GM19463 (cell line): ENCODE data around the gene NEDD4L.
A peak's percentile ranks its signal among the peaks of the same experiment; 100 is the strongest.

Experiments used
- ATAC-seq: cut with Tn5 transposase; IDR thresholded peaks from one replicate; pipeline ENCODE4 v1.9.1; 2021; ENCODE audit warnings: mild to moderate bottlenecking, moderate library complexity; ENCODE audit not compliant: unreplicated experiment

The NEDD4L gene

GRCh38 chr18:58308463-58308862, 264.4 kb downstream of the NEDD4L start:
- no peak for ATAC-seq

- no peak for ATAC-seq
These were observed 265.1 kb downstream of the NEDD4L start for GRCh38 chr18:58309099-58309498.

GRCh38 chr18:58309610-58310239, 265.7 kb downstream of the NEDD4L start:
- ATAC-seq = no peak

GRCh38 chr18:58310517-58310916, 266.5 kb downstream of the NEDD4L start:
- ATAC-seq = peak; percentile 59

- no peak for ATAC-seq
These were observed 267.4 kb downstream of the NEDD4L start for GRCh38 chr18:58311390-58311789.

- ATAC-seq = no peak
These were observed 269.5 kb downstream of the NEDD4L start for GRCh38 chr18:58313491-58314032.

GRCh38 chr18:58314284-58314683, 270.3 kb downstream of the NEDD4L start:
- no peak for ATAC-seq

GRCh38 chr18:58315041-58315440, 271.0 kb downstream of the NEDD4L start:
- ATAC-seq = no peak

GRCh38 chr18:58315739-58316215, 271.8 kb downstream of the NEDD4L start:
- ATAC-seq = no peak

- ATAC-seq = peak; percentile 72
These were observed 272.6 kb downstream of the NEDD4L start for GRCh38 chr18:58316396-58317342.

GRCh38 chr18:58319719-58320118, 275.7 kb downstream of the NEDD4L start:
- ATAC-seq = no peak

GRCh38 chr18:58320907-58321561, 277.0 kb downstream of the NEDD4L start:
- ATAC-seq = no peak

GRCh38 chr18:58321986-58322385, 278.0 kb downstream of the NEDD4L start:
- no peak for ATAC-seq

- ATAC-seq = no peak
These were observed 278.4 kb downstream of the NEDD4L start for GRCh38 chr18:58322464-58322863.

- no peak for ATAC-seq
These were observed 280.1 kb downstream of the NEDD4L start for GRCh38 chr18:58323866-58324762.

GRCh38 chr18:58324824-58325480, 280.9 kb downstream of the NEDD4L start:
- no peak for ATAC-seq

GRCh38 chr18:58325494-58325893, 281.5 kb downstream of the NEDD4L start:
- ATAC-seq = no peak

GRCh38 chr18:58334061-58334460, 290.0 kb downstream of the NEDD4L start:
- ATAC-seq = no peak

GRCh38 chr18:58335223-58335622, 291.2 kb downstream of the NEDD4L start:
- ATAC-seq = no peak

- no peak for ATAC-seq
These were observed 291.8 kb downstream of the NEDD4L start for GRCh38 chr18:58335821-58336220.
